Putamen (tissue), 1 donor: ENCODE data around the gene MBLAC1.

Source experiments
- DNase-seq: peaks from one replicate; pipeline ENCODE4 v3.0.0-alpha.2; 2016; ENCODE audit warnings: low spot score

MBLAC1 gene

GRCh38 chr7:100126931-100127865 is at the start of gene MBLAC1:
TSS of gene MBLAC1 (plus strand) at chr7:100126967. CDS start at chr7:100127396, 429 bp downstream.
- peak; percentile 91 for DNase-seq

DNA sequence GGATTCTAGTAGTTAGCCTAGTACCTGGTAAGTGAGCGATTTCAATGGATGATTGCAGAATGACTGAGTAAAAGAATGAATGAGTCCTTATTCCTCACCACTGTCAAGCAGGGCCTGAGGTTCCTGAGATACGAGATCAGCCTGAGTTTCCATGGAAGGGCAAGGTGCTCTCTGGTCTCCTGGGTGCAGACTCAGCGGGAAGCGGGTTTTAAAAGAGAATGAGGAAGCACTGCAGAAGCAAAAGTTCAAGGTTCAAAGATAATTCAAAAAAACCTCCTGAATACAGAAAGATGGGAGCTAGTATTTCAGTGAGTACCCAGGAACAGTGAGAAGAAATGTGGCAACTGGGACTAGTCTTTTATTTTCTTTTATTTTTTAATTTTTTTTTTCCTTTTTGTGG is 49.6 kb upstream of the MBLAC1 start:
- DNase-seq = no peak

- DNase-seq = peak; percentile 81
Measured at GRCh38 chr7:100079024-100079560, 47.7 kb upstream of the MBLAC1 start.

DNA sequence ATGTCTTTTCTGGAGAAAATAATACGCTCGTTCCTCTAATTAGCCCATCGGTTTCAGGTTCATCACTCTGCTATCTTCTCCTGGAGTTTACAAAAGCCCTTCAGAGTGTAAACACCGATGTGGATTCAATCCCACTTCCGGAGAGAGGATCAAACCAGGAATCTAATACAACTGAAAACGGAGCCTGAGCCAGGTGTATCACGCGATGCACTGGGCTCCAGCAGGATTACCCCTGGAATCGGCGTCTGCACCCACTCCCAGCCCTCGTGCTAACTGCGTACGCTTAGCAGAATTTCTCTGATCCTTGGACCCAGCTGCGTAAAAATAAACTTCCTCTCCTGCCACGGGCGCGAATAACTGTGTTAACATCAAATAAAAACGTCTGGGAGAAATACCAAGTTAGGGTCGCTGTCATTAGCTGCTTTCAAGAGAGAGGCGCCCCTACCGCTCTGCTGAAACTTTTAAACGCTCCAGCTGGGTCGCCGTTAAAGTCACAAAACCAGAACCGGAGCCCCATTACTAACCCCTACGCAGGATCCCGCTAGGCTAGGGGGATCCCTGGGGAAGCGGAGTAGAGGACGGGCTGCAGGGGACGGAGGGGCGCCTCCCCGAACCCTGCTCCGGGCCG is 45.7 kb upstream of the MBLAC1 start:
- no peak for DNase-seq

DNA sequence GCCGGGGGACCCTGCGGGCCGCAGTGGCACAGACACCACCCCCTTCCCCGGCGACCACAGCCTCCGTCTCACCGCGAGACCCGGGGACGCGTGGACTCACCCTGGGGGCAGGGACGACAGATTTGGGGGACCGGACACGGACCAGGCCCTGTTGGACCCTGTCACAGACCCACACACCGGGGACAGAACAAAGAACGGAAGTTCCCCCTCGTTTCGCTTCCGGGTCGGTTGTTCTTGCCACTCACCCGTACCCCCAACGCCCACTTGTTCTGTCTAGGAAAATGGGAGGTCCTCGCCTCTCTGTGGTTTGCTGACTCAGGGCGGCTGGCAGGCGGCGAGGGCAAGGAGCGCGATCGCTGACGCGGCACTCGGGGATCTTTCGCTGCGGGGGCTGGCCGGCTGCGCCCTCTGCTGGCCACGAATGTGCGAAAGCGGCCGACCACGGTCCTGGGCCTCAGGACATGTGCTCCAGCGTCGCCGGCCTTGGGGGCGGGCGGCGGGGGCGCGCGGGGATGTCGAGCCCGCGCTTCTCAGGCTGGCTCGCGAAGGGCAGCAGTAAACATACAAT is 45.1 kb upstream of the MBLAC1 start, which contains the start of gene ZNF3:
ZNF3 (minus strand) TSS at position 189 of the 568 bp plus-strand sequence. CDS start 4,366 bp downstream, outside the sequence.
- DNase-seq = peak; percentile 99

- no peak for DNase-seq
Measured at GRCh38 chr7:100082978-100083377, 43.8 kb upstream of the MBLAC1 start.

DNA sequence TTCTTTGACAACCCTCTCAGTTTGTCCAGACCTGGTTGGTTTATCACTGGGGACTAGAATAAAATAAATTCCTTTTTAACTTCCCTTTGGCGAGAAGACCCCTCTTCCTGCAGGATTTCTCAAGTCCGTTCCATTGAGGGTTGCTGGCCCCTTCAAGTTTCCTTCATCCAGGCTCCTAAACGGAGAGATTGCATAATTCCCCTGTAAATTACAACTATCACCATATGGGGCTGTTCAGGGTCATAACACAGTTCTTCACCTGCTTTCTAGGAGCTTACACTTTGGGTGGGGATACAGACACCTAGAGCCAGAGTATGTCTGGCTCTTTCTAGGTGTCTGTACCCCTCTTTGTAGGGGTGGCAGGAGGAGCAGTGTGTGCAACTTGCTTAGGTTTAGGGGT is 41.3 kb upstream of the MBLAC1 start:
- DNase-seq = no peak

- no peak for DNase-seq
Measured at GRCh38 chr7:100087055-100087750, 39.6 kb upstream of the MBLAC1 start.

- DNase-seq = no peak
Measured at GRCh38 chr7:100088095-100088620, 38.6 kb upstream of the MBLAC1 start.

- peak; percentile 79 for DNase-seq
Measured at GRCh38 chr7:100088621-100089457, 37.9 kb upstream of the MBLAC1 start, which contains the start of gene COPS6. TSS of gene COPS6 (plus strand) at chr7:100088969. CDS start at chr7:100088991, 22 bp downstream.

DNA sequence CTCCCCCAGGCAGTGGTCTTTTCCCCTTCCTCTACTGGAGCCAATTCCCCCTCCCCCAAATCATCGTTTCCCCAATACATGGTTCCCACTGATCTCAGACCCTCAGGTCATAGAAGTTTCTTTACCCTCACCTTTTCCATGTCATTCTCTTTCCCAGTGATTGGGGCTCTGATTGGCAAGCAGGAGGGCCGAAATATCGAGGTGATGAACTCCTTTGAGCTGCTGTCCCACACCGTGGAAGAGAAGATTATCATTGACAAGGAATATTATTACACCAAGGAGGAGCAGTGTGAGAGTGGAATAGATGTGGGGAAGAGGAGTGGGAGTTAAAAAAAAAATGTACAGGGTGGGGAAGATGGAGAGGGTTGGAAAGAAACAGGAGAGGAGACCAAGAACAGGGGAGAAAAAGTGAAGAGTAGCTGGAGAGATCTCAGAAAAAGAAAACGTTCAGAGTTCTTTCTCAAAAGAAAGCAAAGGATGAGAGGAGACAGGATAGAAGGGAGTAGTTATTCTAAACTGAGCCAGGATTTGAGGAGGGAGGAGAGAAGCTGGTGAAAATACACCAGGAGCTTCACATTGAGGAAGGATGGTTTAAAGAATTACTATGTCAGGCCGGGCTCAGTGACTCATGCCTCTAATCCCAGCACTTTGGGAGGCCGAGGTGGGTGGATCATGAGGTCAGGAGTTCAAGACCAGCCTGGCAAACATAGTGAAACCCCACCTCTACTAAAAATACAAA is 37.1 kb upstream of the MBLAC1 start:
- no peak for DNase-seq

DNA sequence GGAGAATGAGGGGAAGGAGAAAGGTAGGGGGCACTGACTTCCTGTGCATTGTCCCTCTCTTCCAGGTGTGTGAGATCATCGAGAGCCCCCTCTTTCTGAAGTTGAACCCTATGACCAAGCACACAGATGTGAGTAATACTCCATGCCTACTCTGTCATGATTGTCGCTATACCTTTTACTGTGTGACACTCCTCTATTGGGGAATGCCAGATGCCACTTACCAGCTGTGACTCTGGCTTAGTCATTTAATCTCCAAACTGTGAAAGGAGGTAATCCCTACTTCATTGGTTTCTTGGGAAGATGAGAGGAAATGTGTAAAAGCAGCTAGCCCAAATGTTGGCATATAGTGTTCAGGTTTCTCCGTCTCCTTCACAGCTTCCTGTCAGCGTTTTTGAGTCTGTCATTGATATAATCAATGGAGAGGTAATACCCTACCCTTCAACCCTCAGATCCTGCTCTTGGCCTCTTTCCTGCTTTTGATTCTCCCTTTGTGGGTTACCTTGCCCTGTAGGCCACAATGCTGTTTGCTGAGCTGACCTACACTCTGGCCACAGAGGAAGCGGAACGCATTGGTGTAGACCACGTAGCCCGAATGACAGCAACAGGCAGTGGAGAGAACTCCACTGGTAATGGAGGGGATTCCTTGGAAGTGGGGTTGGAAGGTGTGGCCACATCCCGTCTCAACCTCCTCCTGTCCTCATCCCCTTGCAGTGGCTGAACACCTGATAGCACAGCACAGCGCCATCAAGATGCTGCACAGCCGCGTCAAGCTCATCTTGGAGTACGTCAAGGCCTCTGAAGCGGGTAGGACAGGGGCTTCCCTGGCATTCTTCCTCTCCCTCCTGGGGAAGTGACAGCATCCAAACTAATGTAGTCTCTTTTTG is 36.0 kb upstream of the MBLAC1 start:
- no peak for DNase-seq

DNA sequence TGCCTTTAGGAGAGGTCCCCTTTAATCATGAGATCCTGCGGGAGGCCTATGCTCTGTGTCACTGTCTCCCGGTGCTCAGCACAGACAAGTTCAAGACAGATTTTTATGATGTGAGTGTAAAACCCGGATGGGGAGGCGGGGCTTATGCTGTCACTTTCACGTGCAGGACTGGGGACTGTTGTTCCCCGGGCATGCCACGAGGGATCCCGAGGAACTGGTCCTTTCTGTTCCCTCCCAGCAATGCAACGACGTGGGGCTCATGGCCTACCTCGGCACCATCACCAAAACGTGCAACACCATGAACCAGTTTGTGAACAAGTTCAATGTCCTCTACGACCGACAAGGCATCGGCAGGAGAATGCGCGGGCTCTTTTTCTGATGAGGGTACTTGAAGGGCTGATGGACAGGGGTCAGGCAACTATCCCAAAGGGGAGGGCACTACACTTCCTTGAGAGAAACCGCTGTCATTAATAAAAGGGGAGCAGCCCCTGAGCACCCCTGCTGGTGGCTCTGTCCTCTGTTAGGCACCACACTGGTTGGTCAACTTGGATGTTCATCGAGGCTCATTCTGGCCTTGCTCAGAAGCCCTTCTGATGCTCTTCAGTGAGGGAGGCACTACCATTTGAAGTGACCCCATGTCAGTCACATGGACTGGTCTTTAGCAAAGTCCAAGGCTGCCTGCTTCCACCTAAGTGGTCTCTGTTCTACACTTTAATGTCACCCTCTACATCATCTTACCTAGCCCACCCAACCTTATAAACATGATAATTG is 35.2 kb upstream of the MBLAC1 start:
- DNase-seq = no peak

DNA sequence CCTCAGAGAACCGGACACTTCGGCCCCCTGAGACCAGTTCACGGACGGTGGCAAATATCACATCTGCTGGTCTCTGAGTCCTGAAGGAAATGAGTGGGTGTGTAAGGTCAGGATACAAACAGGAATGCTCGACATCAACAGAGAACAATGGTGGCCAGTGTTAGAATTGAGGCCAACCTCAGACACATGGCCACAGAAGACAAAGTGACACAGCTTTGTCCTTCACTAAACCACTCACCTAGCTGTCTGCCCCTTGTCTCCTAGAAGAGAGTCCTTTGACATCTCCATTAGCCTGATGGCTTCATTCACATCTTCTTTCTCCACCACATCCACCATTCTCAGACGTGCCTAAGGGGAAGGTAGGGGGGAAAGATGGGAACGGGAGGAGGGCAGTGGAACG is 33.7 kb upstream of the MBLAC1 start:
- no peak for DNase-seq

GRCh38 chr7:100093498-100093897 is 33.3 kb upstream of the MBLAC1 start:
- DNase-seq = no peak

- no peak for DNase-seq
Measured at GRCh38 chr7:100093925-100094486, 32.8 kb upstream of the MBLAC1 start.

- no peak for DNase-seq
Measured at GRCh38 chr7:100095289-100095688, 31.5 kb upstream of the MBLAC1 start.

- DNase-seq = no peak
Measured at GRCh38 chr7:100095704-100096103, 31.1 kb upstream of the MBLAC1 start.
